HUES64 (cell line): ENCODE data around the gene ENPP3.

Experiments
- H3K27ac ChIP-seq: 2 replicates; pipeline ENCODE4 v1.7.0; 2013; ENCODE audit warnings: low read depth, low read length, inconsistent platforms
- H3K27me3 ChIP-seq: 2 replicates; pipeline ENCODE4 v1.6.1; 2013; ENCODE audit warnings: mild to moderate bottlenecking, low read length; ENCODE audit not compliant: insufficient read depth
- H3K36me3 ChIP-seq: 2 replicates; pipeline ENCODE4 v1.6.1; 2013; ENCODE audit warnings: mild to moderate bottlenecking, low read length; ENCODE audit not compliant: insufficient read depth
- H3K4me1 ChIP-seq: 2 replicates; pipeline ENCODE4 v1.6.1; 2013; ENCODE audit warnings: mild to moderate bottlenecking, low read length, moderate library complexity; ENCODE audit not compliant: insufficient read depth
- H3K4me3 ChIP-seq: 2 replicates; pipeline ENCODE4 v1.5.1; 2013; ENCODE audit warnings: mild to moderate bottlenecking, low read length, moderate library complexity
- H3K9ac ChIP-seq: 2 replicates; pipeline ENCODE4 v1.6.1; 2013; ENCODE audit warnings: mild to moderate bottlenecking, low read depth, low read length
- H3K9me3 ChIP-seq: 2 replicates; pipeline ENCODE4 v1.6.1; 2013; ENCODE audit warnings: low read depth, low read length; ENCODE audit not compliant: insufficient read depth
- WGBS: fragments of 150-250, 120-280 bp; methylation state at CpG from one replicate; pipeline ENCODE4 v1.1.7; 2013; ENCODE audit warnings: missing lambda C conversion rate; 5-methylcytosine and 5-hydroxymethylcytosine counted together

The ENPP3 gene

GRCh38 chr6:131717836-131718542 lies 80.9 kb downstream of the ENPP3 start:
- Histone ChIP-seq H3K27ac (no peak overlapping the region), H3K36me3 (no peaks in the 10 kb centered on the region), H3K4me1 (no peaks in the 10 kb centered on the region), H3K9me3 (no peaks in the 10 kb centered on the region), H3K9ac (no peak overlapping the region), H3K27me3 (no peaks in the 10 kb centered on the region), H3K4me3 (no peak overlapping the region)
- WGBS: 95% methylated on average over 2 of the region's 3 CpGs

DNA sequence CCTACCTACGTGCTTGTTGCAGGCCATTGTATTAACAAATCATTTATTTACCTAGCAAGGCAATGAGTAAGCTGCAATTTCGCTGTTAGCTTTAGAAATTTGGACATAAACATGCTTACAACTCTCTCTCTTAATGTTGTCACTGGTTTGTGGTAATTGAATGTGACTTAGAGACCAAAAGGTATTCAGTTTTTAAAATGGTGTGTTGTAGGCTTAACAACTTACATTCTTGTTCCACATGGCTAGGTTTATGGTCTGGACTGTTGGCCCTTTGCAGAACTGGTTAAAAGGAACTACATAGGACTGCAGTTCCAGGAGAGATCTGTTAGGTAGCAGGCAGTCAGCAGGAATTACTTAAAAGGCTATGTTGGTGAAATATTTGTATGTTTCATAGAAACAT lies 84.1 kb downstream of the ENPP3 start:
- no peaks in the 10 kb centered on the region for H3K36me3 ChIP-seq
- peaks cover 4% of the 10 kb centered on the region; the same call in 1 of the 2 replicates for H3K9me3 ChIP-seq
- WGBS: 85% methylated on average over 2 of the region's 2 CpGs
- no peak overlapping the region for H3K27ac ChIP-seq
- no peak overlapping the region for H3K4me3 ChIP-seq
- H3K9ac ChIP-seq: no peak overlapping the region
- H3K27me3 ChIP-seq: no peaks in the 10 kb centered on the region
- 0 out of 2 replicates have a peak, but pooled peaks cover 5% of the 10 kb centered on the region for H3K4me1 ChIP-seq

- no peak overlapping the region for H3K4me3 ChIP-seq
- H3K27me3 ChIP-seq: no peaks in the 10 kb centered on the region
- H3K9me3 ChIP-seq: peaks cover 12% of the 10 kb centered on the region
- peaks cover 5% of the 10 kb centered on the region; the same call in 1 of the 2 replicates for H3K4me1 ChIP-seq
- WGBS: 56% methylated on average over 1 of the region's 2 CpGs
- no peak overlapping the region for H3K27ac ChIP-seq
- H3K36me3 ChIP-seq: no peaks in the 10 kb centered on the region
- H3K9ac ChIP-seq: no peak overlapping the region
Observed at GRCh38 chr6:131724114-131724513, 87.0 kb downstream of the ENPP3 start.

DNA sequence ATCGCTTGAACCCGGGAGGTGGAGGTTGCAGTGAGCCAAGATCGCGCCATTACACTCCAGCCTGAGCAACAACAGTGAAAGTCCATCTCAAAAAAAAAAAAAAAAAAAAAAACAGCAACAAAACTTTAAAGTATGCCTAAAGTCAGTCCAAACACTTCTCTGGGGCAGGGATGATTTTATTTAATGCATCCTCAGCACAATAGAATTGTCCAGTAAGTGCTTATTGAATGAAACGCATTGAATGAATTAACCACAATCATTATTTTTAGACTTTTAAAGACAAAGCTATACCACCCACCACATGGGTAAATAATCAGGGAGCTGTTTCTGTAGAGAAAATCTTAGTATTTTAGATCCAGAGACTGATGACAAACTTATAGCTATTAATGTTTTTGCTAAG lies 90.4 kb downstream of the ENPP3 start:
- no peak overlapping the region for H3K27ac ChIP-seq
- H3K9ac ChIP-seq: no peak overlapping the region
- 97% methylated on average over 4 of the region's 5 CpGs for WGBS
- H3K36me3 ChIP-seq: no peaks in the 10 kb centered on the region
- H3K4me3 ChIP-seq: no peak overlapping the region
- H3K4me1 ChIP-seq: peaks cover 5% of the 10 kb centered on the region; the same call in 1 of the 2 replicates
- peaks cover 12% of the 10 kb centered on the region for H3K9me3 ChIP-seq
- H3K27me3 ChIP-seq: no peaks in the 10 kb centered on the region

GRCh38 chr6:131727868-131728267 lies 90.8 kb downstream of the ENPP3 start:
- no peak overlapping the region for H3K9ac ChIP-seq
- no peak overlapping the region for H3K4me3 ChIP-seq
- H3K4me1 ChIP-seq: peaks cover 5% of the 10 kb centered on the region; the same call in 1 of the 2 replicates
- WGBS: 95% methylated on average over 3 of the region's 4 CpGs
- no peaks in the 10 kb centered on the region for H3K27me3 ChIP-seq
- no peak overlapping the region for H3K27ac ChIP-seq
- H3K36me3 ChIP-seq: no peaks in the 10 kb centered on the region
- H3K9me3 ChIP-seq: peaks cover 12% of the 10 kb centered on the region

GRCh38 chr6:131728296-131728939 lies 91.3 kb downstream of the ENPP3 start:
- 87% methylated on average over 3 of the region's 3 CpGs for WGBS
- Histone ChIP-seq H3K36me3 (no peaks in the 10 kb centered on the region), H3K9ac (no peak overlapping the region)

GRCh38 chr6:131729550-131729949 lies 92.4 kb downstream of the ENPP3 start:
- 91% methylated on average over 4 of the region's 4 CpGs for WGBS
- H3K27ac ChIP-seq: no peak overlapping the region
- no peaks in the 10 kb centered on the region for H3K27me3 ChIP-seq
- H3K36me3 ChIP-seq: no peaks in the 10 kb centered on the region
- H3K9me3 ChIP-seq: peaks cover 12% of the 10 kb centered on the region
- no peak overlapping the region for H3K4me3 ChIP-seq
- H3K9ac ChIP-seq: no peak overlapping the region
- no peaks in the 10 kb centered on the region; the same call in 1 of the 2 replicates for H3K4me1 ChIP-seq

More at GRCh38 chr6:131728296-131728939, 91.3 kb downstream of the ENPP3 start:
- Histone ChIP-seq H3K4me3 (no peak overlapping the region), H3K9me3 (peaks cover 12% of the 10 kb centered on the region), H3K4me1 (peaks cover 5% of the 10 kb centered on the region; the same call in 1 of the 2 replicates), H3K27me3 (no peaks in the 10 kb centered on the region), H3K27ac (no peak overlapping the region)

GRCh38 chr6:131730264-131730663 lies 93.2 kb downstream of the ENPP3 start:
- Histone ChIP-seq H3K4me1 (no peaks in the 10 kb centered on the region; the same call in 1 of the 2 replicates), H3K9ac (no peak overlapping the region), H3K9me3 (peaks cover 12% of the 10 kb centered on the region), H3K4me3 (no peak overlapping the region), H3K27ac (no peak overlapping the region), H3K27me3 (no peaks in the 10 kb centered on the region), H3K36me3 (no peaks in the 10 kb centered on the region)
- 99% methylated on average over 5 of the region's 5 CpGs for WGBS

- Histone ChIP-seq H3K9ac (no peak overlapping the region), H3K4me1 (no peaks in the 10 kb centered on the region; the same call in 1 of the 2 replicates), H3K27ac (no peak overlapping the region), H3K4me3 (no peak overlapping the region), H3K36me3 (no peaks in the 10 kb centered on the region), H3K27me3 (no peaks in the 10 kb centered on the region), H3K9me3 (peaks cover 8% of the 10 kb centered on the region)
Observed at GRCh38 chr6:131731224-131731623, 94.1 kb downstream of the ENPP3 start.

DNA sequence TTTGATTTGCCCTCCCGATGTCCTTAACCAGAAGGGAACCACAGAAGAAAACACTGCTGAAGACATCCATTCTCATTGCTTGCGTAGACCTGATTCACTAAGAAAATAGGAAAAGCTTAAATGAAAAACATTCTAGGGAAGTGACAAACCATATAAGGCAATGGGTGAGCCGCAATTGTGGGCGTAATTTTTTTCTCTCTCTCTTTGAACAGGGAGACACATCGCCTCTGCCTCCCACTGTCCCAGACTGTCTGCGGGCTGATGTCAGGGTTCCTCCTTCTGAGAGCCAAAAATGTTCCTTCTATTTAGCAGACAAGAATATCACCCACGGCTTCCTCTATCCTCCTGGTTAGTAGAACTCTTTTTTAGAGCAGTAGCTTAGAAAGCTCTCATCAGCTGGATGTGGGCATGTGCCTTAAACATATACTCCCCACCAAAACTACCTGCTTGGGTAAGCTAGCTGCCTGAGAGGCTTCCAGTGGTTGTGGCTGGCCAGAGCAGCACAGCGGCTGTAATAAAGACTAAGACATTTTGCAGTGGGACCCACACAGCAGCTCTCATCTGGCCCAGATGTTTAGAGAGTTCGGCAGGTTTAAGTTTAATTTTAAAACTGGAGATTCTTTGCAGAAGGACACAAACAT lies 96.4 kb downstream of the ENPP3 start:
- Histone ChIP-seq H3K27ac (no peak overlapping the region), H3K9ac (no peak overlapping the region), H3K27me3 (no peaks in the 10 kb centered on the region), H3K4me1 (no peaks in the 10 kb centered on the region), H3K36me3 (no peaks in the 10 kb centered on the region), H3K4me3 (no peak overlapping the region), H3K9me3 (no peaks in the 10 kb centered on the region)
- 90% methylated on average over 9 of the region's 9 CpGs for WGBS

DNA sequence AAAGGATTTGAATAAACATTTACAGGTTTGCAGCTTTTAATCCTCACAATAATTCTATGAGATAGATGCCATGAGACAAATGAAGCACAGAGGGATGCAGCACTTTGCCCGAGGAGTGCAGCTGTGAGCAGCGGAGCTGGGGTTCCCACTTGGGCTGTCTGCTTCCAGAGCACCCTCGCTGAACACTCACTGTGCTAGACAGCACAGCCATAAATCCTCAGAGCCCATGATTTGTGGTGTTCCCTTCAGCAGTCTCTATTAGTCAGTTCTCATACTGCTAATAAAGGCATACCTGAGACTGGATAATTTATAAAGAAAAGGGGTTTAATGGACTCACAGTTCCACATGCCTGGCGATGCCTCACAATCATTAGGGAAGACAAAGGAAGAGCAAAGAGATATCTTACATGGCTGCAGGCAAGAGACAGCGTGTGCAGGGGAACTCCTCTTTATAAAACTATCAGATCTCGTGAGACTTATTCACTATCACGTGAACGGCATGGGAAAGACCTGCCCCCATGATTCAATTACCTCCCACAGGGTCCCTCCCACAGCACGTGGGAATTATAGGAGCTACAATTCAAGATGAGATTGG lies 99.0 kb downstream of the ENPP3 start:
- no peaks in the 10 kb centered on the region for H3K36me3 ChIP-seq
- no peaks in the 10 kb centered on the region for H3K27me3 ChIP-seq
- WGBS: 94% methylated on average over 9 of the region's 9 CpGs
- H3K4me3 ChIP-seq: no peak overlapping the region
- H3K9me3 ChIP-seq: no peaks in the 10 kb centered on the region
- no peak overlapping the region for H3K27ac ChIP-seq
- no peaks in the 10 kb centered on the region for H3K4me1 ChIP-seq
- no peak overlapping the region for H3K9ac ChIP-seq
